T47D (cell line): ENCODE results near the gene STIM1.
A peak's percentile ranks its signal among the peaks of the same experiment; 100 is the strongest.

ENCODE experiments used
- DNase-seq, 2 experiments: peaks; one replicate each; pipeline versions ENCODE4 v3.0.0 to v3.0.0-alpha.2; 2011 to 2012; ENCODE audit warnings: low read depth in 1 of 2, low spot score in 1 of 2
- JUND ChIP-seq: IDR thresholded peaks from 2 replicates; pipeline ENCODE4 v1.6.1; 2012; ENCODE audit warnings: low read depth
- in situ Hi-C: cut with HindIII; loops from 2 replicates; pipeline ENCODE4 v1.10.0; 2016; ENCODE audit warnings: low sequenced_read_pairs, low pct_unique_long_range_greater_than_20kb

STIM1 gene

DNA sequence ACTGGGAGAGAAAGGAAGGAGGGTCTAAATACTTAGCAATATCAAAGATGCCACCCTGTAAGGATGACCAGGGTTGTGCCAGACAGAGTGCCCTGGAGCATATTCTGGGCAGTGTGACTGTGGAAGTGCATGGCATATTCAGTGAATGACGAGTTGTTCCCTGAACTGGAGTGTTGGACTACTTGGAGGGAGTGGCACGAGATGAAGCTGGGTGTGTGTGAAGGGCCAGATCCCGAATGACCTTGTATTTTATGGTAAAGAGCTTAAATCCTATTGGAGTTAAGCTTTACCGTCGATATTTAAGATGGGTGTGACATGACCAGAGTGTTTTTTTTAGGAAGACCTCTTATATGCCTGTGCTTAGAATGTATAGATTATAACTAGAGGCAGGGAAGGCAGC, 48.8 kb downstream of the STIM1 start:
- DNase-seq: no peak
- TF ChIP-seq JUND: no peak
- in situ Hi-C loops: no loop called here

DNA sequence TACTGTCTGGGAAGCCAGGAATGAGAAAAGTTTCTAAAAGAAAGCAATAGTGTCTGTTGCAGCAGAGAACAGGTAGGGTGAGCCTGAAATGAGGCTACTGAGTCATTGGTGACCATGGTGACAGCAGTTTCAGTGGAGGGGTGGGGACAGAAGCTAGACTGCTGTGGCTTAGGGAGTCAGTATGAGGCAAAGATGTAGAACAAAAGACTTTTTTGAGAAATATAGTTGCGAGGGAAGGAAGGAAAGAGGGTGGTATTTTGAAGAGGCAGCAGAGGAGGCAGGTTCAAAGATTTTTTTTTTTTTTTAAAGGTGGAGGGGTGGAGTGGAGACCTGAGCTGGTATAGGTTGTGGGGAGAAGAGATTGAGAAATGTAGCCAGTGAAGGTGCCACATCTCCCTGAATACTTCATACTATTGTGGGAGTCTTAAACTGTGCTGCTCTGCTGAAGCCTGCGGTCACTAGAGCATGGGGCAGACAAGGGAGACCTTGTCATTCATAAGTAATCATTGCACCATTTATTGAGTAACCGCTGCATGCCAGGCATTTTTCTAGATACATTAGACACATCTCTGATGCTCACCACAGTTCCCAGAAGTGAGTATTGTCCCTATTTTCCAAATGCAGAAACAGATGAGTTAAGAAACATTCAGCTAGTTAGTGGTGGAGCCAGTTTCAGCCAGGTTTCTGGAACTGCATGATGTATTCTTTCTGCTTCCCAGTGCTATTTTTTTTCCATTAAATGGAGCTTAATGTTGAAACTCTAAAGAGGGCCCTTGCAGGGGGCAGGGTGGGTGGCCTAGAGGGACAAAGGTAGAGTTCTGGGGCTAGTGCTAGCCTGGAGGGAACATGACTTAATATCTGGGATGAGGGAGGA, 49.9 kb downstream of the STIM1 start:
- peak in 1 of 2 experiments; percentile 47 for DNase-seq
- in situ Hi-C loops: no loop called here
- no peak for TF ChIP-seq JUND

- no peak for DNase-seq
- no peak for TF ChIP-seq JUND
- in situ Hi-C loops: no loop called here
Measured at GRCh38 chr11:3906166-3906565, 50.7 kb downstream of the STIM1 start.

GRCh38 chr11:3907590-3907989, 52.1 kb downstream of the STIM1 start:
- peak in 1 of 2 experiments; percentile 18 for DNase-seq
- no peak for TF ChIP-seq JUND
- in situ Hi-C loops: no loop called here

DNA sequence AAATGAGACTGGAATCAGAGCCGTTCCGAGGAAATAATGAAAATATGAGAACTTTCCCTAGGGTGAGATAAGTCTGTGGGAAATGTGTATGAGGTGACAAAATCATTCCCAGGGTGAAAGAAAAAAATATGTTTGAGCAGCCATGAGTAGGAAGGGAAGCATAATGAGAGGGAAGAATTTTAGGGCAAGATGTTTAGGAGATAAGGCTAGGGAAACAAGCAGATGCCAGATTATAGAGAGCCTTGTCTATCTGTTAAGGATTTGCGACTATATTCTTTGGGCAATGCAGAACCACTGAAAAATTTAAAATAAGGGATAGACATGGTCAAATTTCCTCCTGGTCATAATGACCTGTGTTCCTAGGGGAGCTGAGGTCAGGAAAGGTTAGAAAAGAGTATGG, 54.4 kb downstream of the STIM1 start:
- TF ChIP-seq JUND: no peak
- no peak for DNase-seq
- in situ Hi-C loops: no loop called here

- no peak for TF ChIP-seq JUND
- in situ Hi-C loops: no loop called here
- DNase-seq: no peak
Measured at GRCh38 chr11:3911908-3912505, 56.5 kb downstream of the STIM1 start.

DNA sequence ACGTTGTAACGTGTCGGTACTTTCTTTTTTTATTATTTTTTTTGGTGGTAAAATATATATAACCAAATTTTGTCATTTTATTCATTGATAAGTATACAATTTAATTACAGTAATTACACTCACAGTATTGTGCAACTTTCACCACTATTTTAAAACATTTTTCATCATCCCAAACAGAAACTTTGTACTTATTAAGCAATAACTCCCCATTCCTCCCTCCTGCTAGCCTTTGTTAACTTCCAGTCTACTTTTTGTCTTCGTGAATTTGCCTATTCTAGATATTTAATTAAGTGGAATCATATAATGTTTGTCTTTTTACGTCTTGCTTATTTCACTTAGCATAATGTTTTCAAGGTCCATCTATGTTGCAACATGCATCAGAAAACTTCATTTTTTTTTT, 58.5 kb downstream of the STIM1 start:
- no peak for TF ChIP-seq JUND
- in situ Hi-C loops: no loop called here
- DNase-seq: no peak

DNA sequence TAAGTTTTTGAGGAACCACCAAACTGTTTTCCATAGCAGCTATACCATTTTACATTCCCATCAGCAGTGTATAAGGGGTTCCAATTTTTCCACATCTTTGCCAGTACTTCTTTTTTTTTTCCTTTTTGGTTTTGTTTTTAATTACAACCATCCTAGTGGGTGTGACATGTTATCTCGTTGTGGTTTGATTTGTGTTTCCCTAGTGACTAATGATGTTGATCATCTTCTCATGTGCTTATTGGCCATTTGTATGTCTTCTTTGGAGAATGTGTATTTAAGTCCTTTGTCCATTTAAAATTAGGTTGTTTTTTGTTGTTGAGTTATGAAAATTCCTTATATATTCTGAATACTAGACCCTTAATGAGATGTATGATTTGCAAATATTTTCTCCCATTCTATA, 59.3 kb downstream of the STIM1 start:
- in situ Hi-C loops: no loop called here
- no peak for DNase-seq
- TF ChIP-seq JUND: no peak

DNA sequence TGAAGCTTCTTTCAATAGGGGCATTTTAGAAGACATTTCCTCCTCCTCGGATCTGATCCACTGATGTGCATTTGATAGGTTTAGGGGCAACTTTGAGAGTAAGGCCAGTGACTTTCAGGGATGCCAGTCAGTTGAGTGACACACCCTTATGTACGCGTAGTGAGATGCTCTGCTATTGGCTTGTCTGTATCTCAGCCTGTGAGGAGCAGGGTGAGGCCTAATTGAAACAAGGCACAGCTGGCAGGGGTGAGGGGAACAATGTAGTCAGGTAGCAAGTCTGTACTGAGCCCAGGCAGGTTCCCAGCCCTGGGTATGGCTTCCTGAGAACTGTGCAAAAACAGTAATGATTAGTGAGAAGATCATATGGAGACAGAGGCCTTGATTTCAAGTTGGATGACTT, 61.5 kb downstream of the STIM1 start:
- in situ Hi-C loops: no loop called here
- no peak for DNase-seq
- TF ChIP-seq JUND: no peak

- no peak for TF ChIP-seq JUND
- DNase-seq: no peak
- in situ Hi-C loops: no loop called here
Measured at GRCh38 chr11:3920148-3920852, 64.8 kb downstream of the STIM1 start.

- in situ Hi-C loops: no loop called here
- DNase-seq: no peak
- TF ChIP-seq JUND: no peak
Measured at GRCh38 chr11:3922056-3922455, 66.6 kb downstream of the STIM1 start.

- in situ Hi-C loops: no loop called here
- DNase-seq: no peak
- TF ChIP-seq JUND: no peak
Measured at GRCh38 chr11:3925513-3925912, 70.0 kb downstream of the STIM1 start.

DNA sequence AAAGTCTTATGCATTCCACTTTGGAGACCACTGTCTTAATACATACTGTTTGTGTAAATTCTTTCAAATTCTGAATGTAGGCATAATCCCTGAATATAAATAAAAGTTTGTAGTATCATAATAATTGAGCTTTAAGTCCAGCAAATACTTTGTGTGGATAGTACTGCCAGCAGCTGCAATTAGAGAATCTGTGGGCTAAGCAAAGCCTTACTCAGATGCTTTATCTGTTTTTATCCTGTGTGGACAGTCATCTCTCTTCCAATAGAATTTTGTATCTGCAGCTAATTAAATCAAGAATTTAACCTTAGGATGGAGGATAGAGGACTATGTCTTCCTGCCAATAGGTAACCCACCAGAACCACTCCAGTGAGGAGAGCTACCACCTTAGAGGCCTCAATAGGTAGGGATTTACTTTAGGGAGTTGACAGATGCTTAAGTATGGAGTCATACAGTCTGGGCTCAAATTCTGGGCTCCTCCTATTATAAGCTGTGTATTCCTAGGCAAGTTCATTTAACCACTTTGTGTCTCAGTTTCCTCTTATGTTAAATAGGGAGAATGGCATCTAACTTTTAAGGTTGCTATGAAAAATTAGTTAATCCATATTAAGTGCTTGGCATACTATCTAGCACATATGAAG, 71.1 kb downstream of the STIM1 start:
- in situ Hi-C loops: no loop called here
- no peak for TF ChIP-seq JUND

More for the DNA sequence above, 71.1 kb downstream of the STIM1 start:
- DNase-seq: no peak
